Measurements from ENCODE around the gene MLXIPL.
"Not testable (repeated sequence)": the region's sequence is repeated elsewhere in the genome, so short reads cannot be mapped to it uniquely, and the experiment has no call there.

Gene MLXIPL

GRCh38 chr7:73612598-73613269 lies 11.6 kb downstream of the MLXIPL start:
- Histone ChIP-seq H3K36me3 (ENCODE audit: insufficient read depth) (no peaks in the 10 kb centered on the region), H3K27me3 (ENCODE audit: insufficient read depth, low read depth) (peaks cover 18% of the 10 kb centered on the region; the same call in 1 of the 2 replicates), H4K20me1 (ENCODE audit: insufficient read depth) (no peaks in the 10 kb centered on the region), H3K27ac (no peak overlapping the region), H3K4me3 (IDR thresholded peaks at IDR 0.05; ENCODE audit: insufficient read depth, low read depth, low read length) (no peak overlapping the region), H3K9ac (no peak overlapping the region), H2AFZ (ENCODE audit: low read depth) (no peak overlapping the region), H3K4me2 (no peak overlapping the region), H3K4me1 (ENCODE audit: low read depth, poor library complexity, severe bottlenecking) (no peaks in the 10 kb centered on the region), H3K79me2 (ENCODE audit: insufficient read depth, low read depth) (no peaks in the 10 kb centered on the region)
- no peak for TF ChIP-seq CTCF (conservative IDR thresholded peaks at IDR 0.05; ENCODE audit: low read depth, low read length)

GRCh38 chr7:73611017-73611555 lies 13.2 kb downstream of the MLXIPL start:
- no peak overlapping the region for H3K9ac ChIP-seq
- H3K4me1 ChIP-seq (ENCODE audit: low read depth, poor library complexity, severe bottlenecking): no peaks in the 10 kb centered on the region
- no peak for TF ChIP-seq CTCF (conservative IDR thresholded peaks at IDR 0.05; ENCODE audit: low read depth, low read length)
- no peaks in the 10 kb centered on the region for H3K36me3 ChIP-seq (ENCODE audit: insufficient read depth)
- peaks cover 26% of the 10 kb centered on the region for H3K27me3 ChIP-seq (ENCODE audit: insufficient read depth, low read depth)
- no peaks in the 10 kb centered on the region for H3K79me2 ChIP-seq (ENCODE audit: insufficient read depth, low read depth)
- no peak overlapping the region for H2AFZ ChIP-seq (ENCODE audit: low read depth)
- H4K20me1 ChIP-seq (ENCODE audit: insufficient read depth): no peaks in the 10 kb centered on the region
- H3K4me2 ChIP-seq: no peak overlapping the region
- H3K4me3 ChIP-seq (IDR thresholded peaks at IDR 0.05; ENCODE audit: insufficient read depth, low read depth, low read length): no peak overlapping the region
- H3K27ac ChIP-seq: no peak overlapping the region

GRCh38 chr7:73610105-73610504 lies 14.2 kb downstream of the MLXIPL start:
- no peaks in the 10 kb centered on the region for H4K20me1 ChIP-seq (ENCODE audit: insufficient read depth)
- H3K4me2 ChIP-seq: no peak overlapping the region
- H3K36me3 ChIP-seq (ENCODE audit: insufficient read depth): no peaks in the 10 kb centered on the region
- H3K27ac ChIP-seq: no peak overlapping the region
- no peaks in the 10 kb centered on the region for H3K4me1 ChIP-seq (ENCODE audit: low read depth, poor library complexity, severe bottlenecking)
- no peak overlapping the region for H3K4me3 ChIP-seq (IDR thresholded peaks at IDR 0.05; ENCODE audit: insufficient read depth, low read depth, low read length)
- peaks cover 36% of the 10 kb centered on the region for H3K27me3 ChIP-seq (ENCODE audit: insufficient read depth, low read depth)
- H2AFZ ChIP-seq (ENCODE audit: low read depth): no peak overlapping the region
- no peaks in the 10 kb centered on the region for H3K79me2 ChIP-seq (ENCODE audit: insufficient read depth, low read depth)
- TF ChIP-seq CTCF (conservative IDR thresholded peaks at IDR 0.05; ENCODE audit: low read depth, low read length): no peak
- H3K9ac ChIP-seq: no peak overlapping the region

GRCh38 chr7:73607692-73607983 lies 16.7 kb downstream of the MLXIPL start:
- H3K9ac ChIP-seq; H4K20me1 ChIP-seq (ENCODE audit: insufficient read depth); H2AFZ ChIP-seq (ENCODE audit: low read depth); H3K27ac ChIP-seq; H3K4me2 ChIP-seq; H3K36me3 ChIP-seq (ENCODE audit: insufficient read depth); H3K79me2 ChIP-seq (ENCODE audit: insufficient read depth, low read depth); H3K4me3 ChIP-seq (IDR thresholded peaks at IDR 0.05; ENCODE audit: insufficient read depth, low read depth, low read length); H3K4me1 ChIP-seq (ENCODE audit: low read depth, poor library complexity, severe bottlenecking): not testable (repeated sequence)
- H3K27me3 ChIP-seq (ENCODE audit: insufficient read depth, low read depth): peaks cover 40% of the 10 kb centered on the region
